ENCODE results near the gene RCOR1.

The RCOR1 gene

GRCh38 chr14:102754370-102755262 is 162.2 kb downstream of the RCOR1 start:
- H3K4me3 ChIP-seq (ENCODE audit: low read depth, low read length) = no peak overlapping the region; the same call in 1 of the 2 replicates
- no peak for TF ChIP-seq CTCF (IDR thresholded peaks at IDR 0.05; ENCODE audit: insufficient read depth, low read depth, low read length, missing control alignments)
- peak; percentile 79 for DNase-seq (ENCODE audit: low read depth)

- DNase-seq (ENCODE audit: low read depth) = no peak
- TF ChIP-seq CTCF (IDR thresholded peaks at IDR 0.05; ENCODE audit: insufficient read depth, low read depth, low read length, missing control alignments) = no peak
- no peak overlapping the region for H3K4me3 ChIP-seq (ENCODE audit: low read depth, low read length)
Observed at GRCh38 chr14:102757646-102758045, 165.2 kb downstream of the RCOR1 start.

GRCh38 chr14:102758087-102758486 is 165.6 kb downstream of the RCOR1 start:
- no peak for TF ChIP-seq CTCF (IDR thresholded peaks at IDR 0.05; ENCODE audit: insufficient read depth, low read depth, low read length, missing control alignments)
- H3K4me3 ChIP-seq (ENCODE audit: low read depth, low read length) = no peak overlapping the region
- peak; percentile 73 for DNase-seq (ENCODE audit: low read depth)

- H3K4me3 ChIP-seq (ENCODE audit: low read depth, low read length) = no peak overlapping the region
- no peak for DNase-seq (ENCODE audit: low read depth)
- TF ChIP-seq CTCF (IDR thresholded peaks at IDR 0.05; ENCODE audit: insufficient read depth, low read depth, low read length, missing control alignments) = no peak
Observed at GRCh38 chr14:102759456-102760187, 167.2 kb downstream of the RCOR1 start.

- no peak overlapping the region for H3K4me3 ChIP-seq (ENCODE audit: low read depth, low read length)
- no peak for DNase-seq (ENCODE audit: low read depth)
- no peak for TF ChIP-seq CTCF (IDR thresholded peaks at IDR 0.05; ENCODE audit: insufficient read depth, low read depth, low read length, missing control alignments)
Observed at GRCh38 chr14:102760496-102761193, 168.2 kb downstream of the RCOR1 start.

GRCh38 chr14:102761206-102761605 is 168.8 kb downstream of the RCOR1 start:
- H3K4me3 ChIP-seq (ENCODE audit: low read depth, low read length) = no peak overlapping the region
- TF ChIP-seq CTCF (IDR thresholded peaks at IDR 0.05; ENCODE audit: insufficient read depth, low read depth, low read length, missing control alignments) = no peak
- DNase-seq (ENCODE audit: low read depth) = no peak
